Measurements from ENCODE around the gene DUOX1.
A peak's percentile ranks its signal among the peaks of the same experiment; 100 is the strongest.

Gene DUOX1

DNA sequence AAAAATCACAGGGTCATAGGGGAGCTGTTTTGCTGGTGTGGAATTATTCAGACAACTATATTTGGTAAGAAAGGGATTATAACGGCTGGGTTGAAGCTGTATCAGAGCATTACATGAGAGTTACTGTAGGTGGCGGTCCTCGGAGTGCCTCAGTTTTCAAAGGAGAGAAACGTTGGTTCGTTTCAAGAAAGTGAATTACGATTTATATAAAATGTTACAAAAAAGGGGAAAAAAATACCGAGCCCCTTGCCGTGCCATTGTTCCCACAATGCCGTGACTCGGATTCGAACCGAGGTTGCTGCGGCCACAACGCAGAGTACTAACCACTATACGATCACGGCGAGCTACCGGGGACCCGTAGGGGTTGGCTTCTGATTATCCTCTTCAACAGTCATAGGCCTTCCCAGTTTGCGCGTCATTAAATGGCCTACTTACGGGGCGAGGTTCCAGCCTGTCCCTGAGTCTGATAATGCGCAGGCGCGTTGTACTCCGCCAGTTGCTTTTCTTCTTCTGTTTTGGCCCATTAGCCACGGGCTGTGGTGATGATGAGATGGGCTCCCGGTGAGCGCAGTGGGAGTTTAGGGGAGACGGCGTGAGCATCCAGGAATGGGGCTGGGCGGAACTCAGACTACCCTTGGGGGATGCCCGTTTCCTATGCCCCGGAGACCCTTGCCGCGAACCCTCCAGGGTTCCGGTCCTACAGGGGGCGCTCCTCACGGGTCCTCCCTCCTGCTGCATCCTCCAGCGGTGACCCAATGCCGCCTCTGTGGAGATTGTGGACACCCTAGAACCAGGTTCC is 68.7 kb downstream of the DUOX1 start:
- DNase-seq = peak; percentile 98

GRCh38 chr15:45199136-45199810 is 69.5 kb downstream of the DUOX1 start:
- peak; percentile 57 for DNase-seq

- peak; percentile 98 for DNase-seq
Measured at GRCh38 chr15:45200001-45200798, 70.4 kb downstream of the DUOX1 start.

- DNase-seq = peak; percentile 91
Measured at GRCh38 chr15:45200799-45201556, 71.2 kb downstream of the DUOX1 start.

- DNase-seq = no peak
Measured at GRCh38 chr15:45201557-45201859, 71.7 kb downstream of the DUOX1 start.

- DNase-seq = no peak
Measured at GRCh38 chr15:45201869-45202268, 72.1 kb downstream of the DUOX1 start.

GRCh38 chr15:45203182-45203581 is 73.4 kb downstream of the DUOX1 start:
- no peak for DNase-seq

DNA sequence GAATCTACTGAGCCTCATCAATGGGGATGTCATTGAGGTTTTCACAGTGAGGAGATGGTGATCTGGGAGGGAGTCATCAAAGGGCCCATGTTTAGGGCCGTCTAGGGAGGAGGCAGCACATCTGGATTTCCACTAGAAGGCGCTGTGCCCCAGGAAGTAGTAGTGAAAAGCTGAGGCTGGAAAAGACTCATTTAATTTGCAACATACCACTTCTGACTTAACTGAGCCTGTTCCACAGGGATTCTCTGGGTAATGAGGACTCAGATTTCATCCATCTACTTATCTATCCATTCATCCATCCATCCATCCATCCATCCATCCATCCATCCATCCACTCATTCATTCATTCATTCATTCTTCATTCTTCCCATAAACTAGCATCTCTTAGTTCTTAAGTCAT is 75.4 kb downstream of the DUOX1 start:
- peak; percentile 86 for DNase-seq

GRCh38 chr15:45212493-45212892 is 82.7 kb downstream of the DUOX1 start:
- DNase-seq = no peak

Measured in islet precursor cell (in vitro differentiated cells).